H7 (cell line): Measurements from ENCODE around the gene SYF2. TPM values are rescaled to one million over a fixed set of nuclear protein-coding genes. Genes with fewer than 3 reads are reported as not detected.
"Not testable (repeated sequence)": the region's sequence is repeated elsewhere in the genome, so short reads cannot be mapped to it uniquely, and the experiment has no call there.

Source experiments
- DNase-seq: peaks from one replicate; pipeline ENCODE4 v3.0.0; 2012
- H3K27me3 ChIP-seq: 2 replicates; pipeline ENCODE4 v1.6.0; 2011; ENCODE audit warnings: mild to moderate bottlenecking, low read length; ENCODE audit not compliant: control insufficient read depth, insufficient read depth
- H3K36me3 ChIP-seq: replicated peaks from 2 replicates; pipeline ENCODE4 v1.5.1; 2011; ENCODE audit warnings: low read length; ENCODE audit not compliant: control insufficient read depth, insufficient read depth
- H3K4me3 ChIP-seq: 2 replicates; pipeline ENCODE4 v1.5.1; 2011; ENCODE audit warnings: low read depth, mild to moderate bottlenecking, control low read depth, low read length, moderate library complexity; ENCODE audit not compliant: insufficient read depth
- total RNA-seq: library from RNA; depleted of rRNA; stranded (reverse); fragments of >200 nt; shearing (Covaris generic); gene quantifications from 2 replicates; pipeline ENCODE4 v1.2.3, GENCODE V29; 2014

The SYF2 gene
- total RNA-seq, 1 experiment from 2014 or later, result 36.6 TPM

- not testable (repeated sequence) for H3K36me3 ChIP-seq, H3K4me3 ChIP-seq, H3K27me3 ChIP-seq, DNase-seq
Measured at GRCh38 chr1:25187904-25188303, 44.4 kb downstream of the SYF2 start.

- Histone ChIP-seq H3K36me3 (no peaks in the 10 kb centered on the region), H3K4me3 (no peak overlapping the region), H3K27me3 (no peaks in the 10 kb centered on the region)
- DNase-seq, result no peak
Measured at GRCh38 chr1:25187077-25187476, 45.2 kb downstream of the SYF2 start.

- no peaks in the 10 kb centered on the region for H3K36me3 ChIP-seq
- H3K4me3 ChIP-seq, result no peak overlapping the region
- H3K27me3 ChIP-seq, result no peaks in the 10 kb centered on the region
- DNase-seq, result no peak
Measured at GRCh38 chr1:25186161-25187007, 45.9 kb downstream of the SYF2 start.

DNA sequence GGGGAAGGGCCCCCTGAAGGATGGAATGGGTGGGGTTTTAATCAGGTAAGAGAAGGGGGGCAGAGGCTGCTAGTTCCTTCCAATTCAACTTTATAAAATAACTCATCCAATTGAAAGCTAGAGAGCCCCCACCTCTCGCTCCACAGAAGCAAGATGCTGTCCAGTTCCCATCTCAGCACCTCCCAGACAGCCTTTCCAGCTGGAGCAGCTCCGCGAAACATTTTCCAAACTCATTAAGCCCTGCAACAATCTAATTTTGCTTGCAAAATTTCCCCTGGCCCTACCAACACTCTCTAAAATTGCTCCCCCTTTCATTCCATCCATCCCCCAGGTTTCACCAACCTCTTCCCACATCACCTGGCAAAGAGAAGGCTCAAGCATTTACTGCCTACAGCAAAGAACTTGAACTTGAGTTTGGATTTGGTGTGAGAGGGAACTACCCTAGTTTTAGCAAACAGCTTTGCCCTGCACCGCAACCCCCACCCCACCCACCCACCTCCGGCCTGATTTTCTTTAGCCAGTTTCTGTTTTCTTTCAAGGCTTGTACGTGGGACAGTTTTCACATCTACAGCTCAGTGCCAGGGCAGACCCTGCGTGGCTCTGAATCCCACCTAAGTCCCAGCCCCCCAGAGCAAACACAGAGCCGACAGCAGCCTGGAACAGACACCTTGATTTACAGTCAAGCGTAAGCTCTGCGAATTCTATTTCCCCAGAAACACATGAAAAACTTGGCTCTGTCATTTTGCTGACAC is 46.7 kb downstream of the SYF2 start:
- Histone ChIP-seq H3K27me3 (no peaks in the 10 kb centered on the region), H3K4me3 (no peak overlapping the region), H3K36me3 (no peaks in the 10 kb centered on the region)
- no peak for DNase-seq

DNA sequence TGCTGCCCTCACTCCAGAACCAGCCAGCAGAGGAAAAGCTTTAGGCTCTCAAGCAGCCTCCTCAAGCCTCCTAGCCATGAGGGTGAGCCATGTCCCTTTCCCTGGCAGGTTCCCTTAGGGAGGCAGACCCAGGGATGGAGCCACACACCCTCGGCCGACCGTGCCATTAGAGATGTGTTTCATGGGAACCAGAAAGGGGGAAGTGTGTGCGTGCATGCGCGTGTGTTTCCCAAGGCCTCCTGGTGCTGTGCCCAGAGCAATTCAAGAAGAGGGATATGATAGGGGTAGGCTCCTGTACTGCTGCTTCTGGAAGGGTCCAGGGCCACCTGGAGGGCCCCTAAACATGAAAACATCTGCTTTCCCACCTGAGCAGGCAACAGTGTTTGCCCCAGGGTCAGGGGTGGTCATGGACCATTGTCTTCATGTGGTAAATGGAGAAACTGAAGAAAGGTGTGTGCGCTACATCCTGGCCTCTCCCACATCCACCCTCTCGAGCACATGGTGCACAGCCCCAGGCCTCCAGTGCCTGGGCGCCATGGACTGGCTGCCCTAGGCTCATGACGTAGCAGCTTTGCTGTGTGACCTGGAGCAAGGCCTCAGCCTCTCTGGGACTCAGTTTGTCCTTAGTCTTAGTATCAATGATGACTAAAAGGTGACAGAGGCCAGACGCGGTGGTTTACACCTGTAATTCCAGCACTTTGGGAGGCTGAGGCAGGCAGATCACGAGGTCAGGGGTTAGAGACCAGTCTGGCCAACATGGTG is 48.1 kb downstream of the SYF2 start:
- Histone ChIP-seq H3K4me3 (no peak overlapping the region), H3K27me3 (no peaks in the 10 kb centered on the region), H3K36me3 (no peaks in the 10 kb centered on the region)
- DNase-seq, result no peak

GRCh38 chr1:25183126-25183980 is 48.9 kb downstream of the SYF2 start:
- Histone ChIP-seq H3K27me3 (no peaks in the 10 kb centered on the region), H3K4me3 (no peak overlapping the region), H3K36me3 (no peaks in the 10 kb centered on the region)
- no peak for DNase-seq

DNA sequence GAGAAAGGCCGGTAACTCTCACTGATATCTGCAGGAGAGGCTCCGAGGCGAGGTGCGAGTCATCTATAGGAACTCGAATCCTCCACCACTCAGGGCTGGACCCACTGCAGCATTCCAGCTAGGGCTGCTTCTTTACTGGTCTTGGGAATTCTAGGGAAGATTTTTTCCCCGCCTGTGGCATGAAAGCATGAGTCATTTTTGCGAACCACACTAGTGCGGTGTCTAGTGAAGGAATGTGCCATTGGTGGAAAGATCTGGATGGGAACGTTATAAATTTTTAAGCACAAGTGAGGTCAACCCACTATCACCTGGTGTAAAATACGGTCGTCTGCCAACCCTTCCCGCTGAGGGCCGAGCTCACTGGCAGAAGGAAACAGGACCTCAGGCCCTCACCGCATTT is 49.7 kb downstream of the SYF2 start:
- Histone ChIP-seq H3K4me3 (no peak overlapping the region), H3K36me3 (no peaks in the 10 kb centered on the region), H3K27me3 (no peaks in the 10 kb centered on the region)
- no peak for DNase-seq

GRCh38 chr1:25180996-25181395 is 51.3 kb downstream of the SYF2 start:
- no peak for DNase-seq
- Histone ChIP-seq H3K36me3 (no peaks in the 10 kb centered on the region), H3K27me3 (no peaks in the 10 kb centered on the region), H3K4me3 (no peak overlapping the region)

DNA sequence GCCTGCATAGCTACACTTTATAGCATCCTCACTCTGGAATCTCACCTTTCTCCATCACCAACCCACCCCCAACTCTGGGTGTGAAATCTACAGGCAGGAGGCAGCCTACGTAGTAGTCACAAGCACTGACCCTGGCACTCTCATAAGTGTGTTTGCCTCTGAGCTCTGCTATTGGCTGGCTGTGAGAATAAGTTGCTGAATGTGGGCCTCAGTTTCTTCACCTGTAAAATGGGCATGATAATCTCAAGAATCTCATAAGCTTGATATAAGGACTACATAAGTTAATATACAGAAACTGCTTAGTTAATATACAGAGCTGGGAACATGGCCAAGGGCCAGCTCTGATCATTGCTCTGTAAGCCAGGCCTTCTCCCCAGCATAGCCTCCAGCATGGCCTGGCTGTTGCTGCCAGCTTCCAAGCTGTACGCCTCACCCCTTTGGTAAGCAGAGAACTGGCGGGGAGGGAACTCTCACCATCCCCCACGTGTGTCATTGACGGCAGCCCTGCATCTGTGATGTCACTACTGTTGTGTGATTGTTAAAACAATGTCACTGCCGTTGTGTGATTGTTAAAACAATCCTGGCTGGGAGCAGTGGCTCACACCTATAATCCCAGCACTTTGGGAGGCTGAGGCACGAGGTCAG is 53.3 kb downstream of the SYF2 start:
- H3K27me3 ChIP-seq, result no peaks in the 10 kb centered on the region
- DNase-seq, result no peak
- H3K36me3 ChIP-seq, result no peaks in the 10 kb centered on the region
- H3K4me3 ChIP-seq, result no peak overlapping the region

DNA sequence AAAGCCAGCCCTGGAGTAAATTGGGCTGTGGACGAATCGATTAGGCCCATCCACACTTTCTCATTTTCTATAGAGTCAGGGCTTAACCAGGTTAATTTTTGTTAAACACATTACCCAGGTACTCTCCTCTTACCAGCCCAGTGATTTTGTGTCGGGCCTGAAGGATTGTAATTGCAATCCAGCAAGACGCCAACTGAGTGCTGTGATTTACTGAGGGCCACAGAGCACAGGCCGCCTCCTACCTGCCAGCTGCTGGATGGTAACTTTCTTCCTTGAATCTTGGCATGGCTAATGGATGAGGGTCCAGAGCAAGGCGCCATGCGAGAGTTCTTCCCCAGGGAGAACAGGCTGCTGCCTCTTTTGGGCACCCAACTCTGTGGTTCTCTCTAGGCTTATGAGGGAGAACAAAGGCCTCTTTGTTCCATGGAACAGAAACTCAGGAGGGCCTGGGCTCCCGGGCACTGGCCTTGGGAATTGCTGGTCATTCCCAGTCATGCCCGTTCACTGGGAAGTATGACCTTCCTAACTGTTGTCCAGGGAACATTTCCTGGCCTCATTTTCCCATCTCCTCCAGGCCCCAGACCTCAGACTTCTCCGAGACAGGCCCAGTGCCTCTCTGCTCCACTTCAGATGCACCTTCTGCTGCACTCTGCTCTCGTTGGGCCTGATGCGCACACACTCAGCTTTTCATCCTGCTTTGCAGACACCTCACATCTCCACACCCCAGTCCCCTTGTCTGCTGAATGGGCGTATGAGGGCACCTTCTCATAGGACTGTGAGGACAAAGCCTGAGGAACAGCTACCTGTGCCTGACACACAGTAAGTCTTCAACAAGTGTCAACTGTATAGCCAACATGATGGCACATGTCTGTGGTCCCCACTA is 57.3 kb downstream of the SYF2 start:
- H3K36me3 ChIP-seq, result no peaks in the 10 kb centered on the region
- DNase-seq, result no peak
- no peak overlapping the region for H3K4me3 ChIP-seq
- no peaks in the 10 kb centered on the region for H3K27me3 ChIP-seq

DNA sequence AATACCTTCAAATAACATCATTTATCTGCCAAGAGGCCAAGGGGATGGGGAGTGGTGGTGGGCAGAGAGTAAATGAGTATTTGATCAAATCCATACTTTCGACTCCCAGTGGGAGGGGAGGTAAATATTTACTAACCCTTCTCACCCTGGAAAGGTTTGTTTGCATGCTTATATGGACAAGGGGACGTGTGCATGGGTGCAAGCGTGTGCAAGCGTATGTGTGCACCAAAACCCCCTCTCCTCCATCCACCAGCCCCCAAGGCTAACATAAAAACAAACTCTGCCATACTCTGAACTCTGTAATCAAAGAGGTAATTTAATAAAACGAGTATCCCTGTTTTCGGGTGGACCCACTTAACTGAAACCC is 58.0 kb downstream of the SYF2 start:
- no peak for DNase-seq
- H3K4me3 ChIP-seq, result no peak overlapping the region

DNA sequence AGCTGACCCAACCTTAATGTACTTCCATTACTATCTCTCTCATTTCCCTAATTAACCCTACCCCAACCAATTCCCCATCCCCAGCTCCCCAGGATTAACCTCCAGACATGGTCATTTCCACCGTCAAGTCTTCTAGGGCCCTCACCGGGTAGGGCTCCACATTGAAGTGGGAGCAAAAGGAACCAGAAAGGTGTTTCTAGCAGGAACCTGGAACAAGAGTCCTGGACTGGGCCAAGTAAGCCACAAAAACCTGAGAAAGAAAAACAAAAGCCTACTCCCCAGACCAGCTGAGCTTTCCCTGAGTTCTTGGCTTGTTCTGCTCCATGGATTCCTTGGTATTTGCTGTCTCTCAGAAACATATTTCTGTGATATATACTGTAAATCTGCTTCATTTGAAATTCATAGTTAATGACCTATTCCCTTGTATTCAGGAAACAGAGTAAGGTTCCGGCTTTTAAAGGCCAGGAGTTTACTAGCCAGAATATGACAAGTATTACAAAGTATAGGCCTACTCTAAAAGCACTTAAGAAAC is 58.4 kb downstream of the SYF2 start:
- no peak for DNase-seq
- Histone ChIP-seq H3K4me3 (no peak overlapping the region), H3K27me3 (no peaks in the 10 kb centered on the region; the same call in 1 of the 2 replicates), H3K36me3 (no peaks in the 10 kb centered on the region)

More for the DNA sequence above, 58.0 kb downstream of the SYF2 start:
- Histone ChIP-seq H3K36me3 (no peaks in the 10 kb centered on the region), H3K27me3 (no peaks in the 10 kb centered on the region; the same call in 1 of the 2 replicates)
